Measurements from ENCODE around the gene TMCC1.
"Not testable (repeated sequence)": the region's sequence is repeated elsewhere in the genome, so short reads cannot be mapped to it uniquely, and the experiment has no call there.

Gene TMCC1

GRCh38 chr3:129854460-129854859 lies 39.1 kb downstream of the TMCC1 start:
- peaks cover 3% of the 10 kb centered on the region for H3K36me3 Mint-ChIP-seq (ENCODE audit: insufficient read depth)
- H3K4me3 Mint-ChIP-seq, result no peak overlapping the region
- H3K27ac Mint-ChIP-seq (ENCODE audit: low read depth), result peak overlapping the region; percentile 2
- DNase-seq (ENCODE audit: low spot score in 2 of 2) (no peak), ATAC-seq (replicated peaks; ENCODE audit: extremely low read depth, poor library complexity, severe bottlenecking) (no peak)
- no peaks in the 10 kb centered on the region for H3K27me3 Mint-ChIP-seq
- H3K9me3 Mint-ChIP-seq, result no peaks in the 10 kb centered on the region
- H3K4me1 Mint-ChIP-seq, result peaks cover 5% of the 10 kb centered on the region

- H3K36me3 Mint-ChIP-seq (ENCODE audit: insufficient read depth), result peaks cover 9% of the 10 kb centered on the region
- no peak for ATAC-seq (replicated peaks; ENCODE audit: extremely low read depth, poor library complexity, severe bottlenecking)
- no peaks in the 10 kb centered on the region for H3K4me1 Mint-ChIP-seq
- no peak overlapping the region for H3K4me3 Mint-ChIP-seq
- no peaks in the 10 kb centered on the region for H3K9me3 Mint-ChIP-seq
- no peak for DNase-seq (ENCODE audit: low spot score in 2 of 2)
- H3K27me3 Mint-ChIP-seq, result no peaks in the 10 kb centered on the region
- H3K27ac Mint-ChIP-seq (ENCODE audit: low read depth), result peak overlapping the region; percentile 42
Measured at GRCh38 chr3:129845956-129846355, 47.6 kb downstream of the TMCC1 start.

DNA sequence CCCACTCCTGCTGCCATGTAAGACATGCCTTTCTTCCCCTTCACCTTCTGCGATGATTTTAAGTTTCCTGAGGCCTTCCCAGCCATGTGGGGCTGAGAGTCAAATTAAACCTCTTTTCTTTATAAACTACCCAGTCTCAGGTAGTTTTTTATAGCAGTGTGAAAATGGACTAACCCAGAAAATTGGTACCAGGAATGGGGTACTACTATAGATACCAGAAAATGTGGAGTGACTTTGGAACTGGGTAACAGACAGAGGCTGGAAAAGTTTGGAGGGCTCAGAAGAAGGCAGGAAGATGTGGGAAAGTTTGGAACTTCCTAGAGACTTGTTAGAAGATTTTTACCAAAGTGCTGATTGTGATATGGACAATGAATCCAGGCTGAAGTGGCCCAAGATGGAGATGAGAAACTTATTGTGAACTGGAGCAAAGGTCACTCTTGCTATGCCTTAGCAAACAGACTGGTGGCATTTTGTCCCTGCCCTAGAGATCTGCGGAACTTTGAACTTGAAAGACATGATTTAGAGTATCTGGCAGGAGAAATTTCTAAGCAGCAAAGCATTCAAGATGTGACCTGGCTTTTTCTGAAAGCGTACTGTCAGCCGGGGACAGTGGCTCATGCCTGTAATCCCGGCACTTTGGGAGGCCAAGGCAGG lies 52.7 kb downstream of the TMCC1 start:
- Mint-ChIP-seq H3K4me3 (no peak overlapping the region), H3K4me1 (peaks cover 18% of the 10 kb centered on the region), H3K27ac (ENCODE audit: low read depth) (no peak overlapping the region), H3K9me3 (no peaks in the 10 kb centered on the region), H3K36me3 (ENCODE audit: insufficient read depth) (peaks cover 6% of the 10 kb centered on the region), H3K27me3 (no peaks in the 10 kb centered on the region)
- DNase-seq (ENCODE audit: low spot score in 2 of 2) (no peak), ATAC-seq (replicated peaks; ENCODE audit: extremely low read depth, poor library complexity, severe bottlenecking) (no peak)

DNA sequence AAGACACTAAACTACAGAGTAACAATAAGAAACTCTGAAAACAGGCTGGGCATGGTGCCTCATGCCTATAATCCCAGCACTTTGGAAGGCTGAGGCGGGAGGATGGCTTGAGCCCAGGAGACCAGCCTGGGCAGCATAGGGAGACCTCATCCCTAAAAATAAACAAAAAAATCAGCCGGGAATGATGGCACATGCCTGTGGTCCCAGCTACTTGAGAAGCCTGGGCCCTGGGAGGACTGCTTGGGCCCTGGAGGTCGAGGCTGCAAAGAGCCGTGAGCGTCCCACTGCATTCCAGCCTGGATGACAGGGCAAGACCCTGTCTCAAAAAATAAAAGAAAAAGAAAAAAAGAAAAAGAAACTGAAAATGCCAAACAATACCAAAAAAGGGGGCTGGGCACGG lies 55.4 kb downstream of the TMCC1 start:
- ATAC-seq (replicated peaks; ENCODE audit: extremely low read depth, poor library complexity, severe bottlenecking), result no peak
- peak overlapping the region; percentile 47 for H3K27ac Mint-ChIP-seq (ENCODE audit: low read depth)
- H3K36me3 Mint-ChIP-seq (ENCODE audit: insufficient read depth), result peaks cover 8% of the 10 kb centered on the region
- peaks cover 25% of the 10 kb centered on the region for H3K4me1 Mint-ChIP-seq
- no peaks in the 10 kb centered on the region for H3K27me3 Mint-ChIP-seq
- no peaks in the 10 kb centered on the region for H3K9me3 Mint-ChIP-seq
- H3K4me3 Mint-ChIP-seq, result no peak overlapping the region
- DNase-seq (ENCODE audit: low spot score in 2 of 2), result no peak

GRCh38 chr3:129837065-129837642 lies 56.4 kb downstream of the TMCC1 start:
- Mint-ChIP-seq H3K27me3 (no peaks in the 10 kb centered on the region), H3K9me3 (no peaks in the 10 kb centered on the region), H3K27ac (ENCODE audit: low read depth) (no peak overlapping the region), H3K36me3 (ENCODE audit: insufficient read depth) (peaks cover 8% of the 10 kb centered on the region), H3K4me1 (peaks cover 25% of the 10 kb centered on the region), H3K4me3 (no peak overlapping the region)
- no peak for DNase-seq (ENCODE audit: low spot score in 2 of 2)
- no peak for ATAC-seq (replicated peaks; ENCODE audit: extremely low read depth, poor library complexity, severe bottlenecking)

DNA sequence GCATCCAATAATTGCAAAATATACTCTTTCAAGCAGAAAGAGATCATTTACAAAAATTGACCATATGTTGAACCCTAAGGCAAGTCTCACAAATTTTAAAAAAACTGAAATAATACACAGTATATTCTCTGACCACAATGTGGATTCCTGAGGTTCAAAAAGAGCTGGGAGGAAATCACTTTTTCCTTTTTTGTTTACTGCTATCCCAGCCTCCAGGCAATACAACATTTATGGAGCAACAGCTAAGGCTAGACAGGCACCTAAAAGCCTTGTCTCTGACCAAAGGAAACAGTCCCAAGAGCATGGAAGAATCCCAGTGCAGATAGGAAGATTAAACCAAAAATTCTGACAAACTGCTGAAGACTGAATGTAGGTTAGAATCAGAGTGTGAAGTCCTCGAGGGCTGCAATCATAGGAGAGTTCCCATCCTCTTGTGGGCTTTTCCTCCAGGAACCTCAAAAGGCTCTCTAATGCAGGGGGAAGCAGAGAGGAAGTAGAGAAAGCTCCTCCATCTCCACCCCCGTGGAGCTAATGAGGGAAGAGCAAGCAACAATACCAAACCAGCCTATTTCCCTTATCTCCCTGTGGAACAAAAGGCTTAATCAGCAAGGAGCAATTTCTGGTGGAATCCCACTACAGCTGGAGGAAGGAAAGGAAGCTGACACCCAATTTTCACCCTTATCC lies 57.0 kb downstream of the TMCC1 start:
- Mint-ChIP-seq H3K36me3 (ENCODE audit: insufficient read depth) (peaks cover 8% of the 10 kb centered on the region), H3K9me3 (no peaks in the 10 kb centered on the region), H3K27ac (ENCODE audit: low read depth) (peak overlapping the region; percentile 16), H3K27me3 (no peaks in the 10 kb centered on the region), H3K4me1 (peaks cover 25% of the 10 kb centered on the region), H3K4me3 (no peak overlapping the region)
- DNase-seq (ENCODE audit: low spot score in 2 of 2), result no peak
- no peak for ATAC-seq (replicated peaks; ENCODE audit: extremely low read depth, poor library complexity, severe bottlenecking)

DNA sequence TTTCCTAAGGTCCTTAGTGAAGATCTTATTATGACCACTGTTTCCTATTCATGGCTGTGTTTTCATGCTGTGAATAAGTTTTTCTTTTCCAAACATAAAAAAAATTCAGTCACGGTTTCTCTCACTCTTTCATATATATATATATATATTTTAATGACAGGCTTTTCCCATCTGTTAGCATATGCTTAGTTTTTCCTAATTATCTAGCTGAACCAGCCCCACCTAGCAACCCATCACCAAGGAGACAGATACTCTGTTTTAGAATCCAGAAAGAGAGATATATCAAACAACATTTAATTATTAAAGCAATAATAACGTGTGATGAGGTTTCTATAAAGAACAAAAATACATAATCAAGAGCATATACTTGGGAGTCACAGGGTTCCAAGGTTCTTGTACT lies 58.3 kb downstream of the TMCC1 start:
- Mint-ChIP-seq H3K4me1 (peaks cover 25% of the 10 kb centered on the region), H3K9me3 (no peaks in the 10 kb centered on the region), H3K36me3 (ENCODE audit: insufficient read depth) (peaks cover 6% of the 10 kb centered on the region), H3K27me3 (no peaks in the 10 kb centered on the region), H3K4me3 (no peak overlapping the region), H3K27ac (ENCODE audit: low read depth) (no peak overlapping the region)
- no peak for DNase-seq (ENCODE audit: low spot score in 2 of 2)
- no peak for ATAC-seq (replicated peaks; ENCODE audit: extremely low read depth, poor library complexity, severe bottlenecking)

DNA sequence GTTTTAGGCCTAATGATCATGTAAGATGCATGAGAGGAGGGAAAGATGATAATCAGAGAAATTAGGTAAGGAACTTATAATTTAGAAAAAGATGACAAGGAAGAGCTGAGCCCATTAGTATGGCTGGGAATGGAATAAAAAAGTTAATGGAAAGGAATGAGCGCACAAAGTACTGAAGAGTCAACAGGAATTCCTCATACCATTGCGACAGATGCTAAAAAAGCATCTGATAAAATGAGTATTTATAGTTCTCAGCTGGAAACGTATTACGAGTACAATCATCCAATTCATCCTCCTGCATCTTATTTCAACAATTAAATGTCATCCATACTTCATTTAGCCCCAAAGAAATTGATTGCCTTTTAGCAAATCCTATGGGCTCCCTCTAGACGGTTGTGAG lies 58.9 kb downstream of the TMCC1 start:
- ATAC-seq (replicated peaks; ENCODE audit: extremely low read depth, poor library complexity, severe bottlenecking) (no peak), DNase-seq (ENCODE audit: low spot score in 2 of 2) (no peak)
- H3K4me3 Mint-ChIP-seq, result no peak overlapping the region
- H3K27me3 Mint-ChIP-seq, result no peaks in the 10 kb centered on the region
- peaks cover 25% of the 10 kb centered on the region for H3K4me1 Mint-ChIP-seq
- H3K27ac Mint-ChIP-seq (ENCODE audit: low read depth), result no peak overlapping the region
- H3K36me3 Mint-ChIP-seq (ENCODE audit: insufficient read depth), result peaks cover 6% of the 10 kb centered on the region
- H3K9me3 Mint-ChIP-seq, result no peaks in the 10 kb centered on the region

GRCh38 chr3:129831942-129832341 lies 61.6 kb downstream of the TMCC1 start:
- H3K4me3 Mint-ChIP-seq; H3K9me3 Mint-ChIP-seq; DNase-seq (ENCODE audit: low spot score in 2 of 2); ATAC-seq (replicated peaks; ENCODE audit: extremely low read depth, poor library complexity, severe bottlenecking); H3K27me3 Mint-ChIP-seq; H3K36me3 Mint-ChIP-seq (ENCODE audit: insufficient read depth): not testable (repeated sequence)
- peak overlapping the region; percentile 72 for H3K27ac Mint-ChIP-seq (ENCODE audit: low read depth)
- peaks cover 32% of the 10 kb centered on the region for H3K4me1 Mint-ChIP-seq

DNA sequence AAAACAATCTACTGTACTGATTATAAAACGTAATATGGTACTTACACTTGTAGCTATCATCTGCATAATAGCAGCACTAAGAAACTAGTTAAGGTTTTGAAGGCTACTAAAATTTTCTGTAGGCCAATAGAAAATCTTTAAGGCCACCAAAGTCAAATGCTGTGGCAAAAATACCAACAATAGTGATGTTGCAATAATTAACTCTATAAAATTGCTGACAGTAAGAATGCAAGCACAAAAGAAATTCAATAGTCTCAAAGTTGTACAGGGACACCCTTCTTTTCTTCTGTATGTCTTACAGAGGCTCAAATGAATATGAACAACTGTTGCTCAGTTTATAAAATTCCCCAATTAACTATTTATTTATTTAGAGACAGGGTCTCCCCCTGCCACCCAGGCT lies 62.0 kb downstream of the TMCC1 start:
- Mint-ChIP-seq H3K4me3 (no peak overlapping the region), H3K27ac (ENCODE audit: low read depth) (no peak overlapping the region)
- DNase-seq (ENCODE audit: low spot score in 2 of 2), result no peak

DNA sequence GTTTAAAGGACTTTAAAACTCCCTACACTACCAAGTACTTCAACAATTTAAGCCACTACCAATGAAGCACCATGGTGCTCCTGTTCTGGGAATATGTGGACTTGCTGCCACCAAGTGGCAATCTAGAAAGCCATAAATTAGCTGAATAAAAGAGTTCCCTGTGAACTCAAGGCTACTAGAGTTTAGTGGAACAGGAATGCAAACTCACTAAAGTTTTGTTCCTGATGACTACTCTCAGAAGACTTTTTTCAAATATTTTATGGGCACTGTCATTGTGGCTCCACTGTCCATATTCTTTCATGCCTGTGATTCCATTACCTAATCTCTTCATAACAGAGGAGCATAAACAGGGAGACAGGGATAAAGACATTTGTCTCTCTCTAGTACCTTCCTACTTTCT lies 63.9 kb downstream of the TMCC1 start:
- Mint-ChIP-seq H3K4me3 (no peak overlapping the region), H3K36me3 (ENCODE audit: insufficient read depth) (peaks cover 2% of the 10 kb centered on the region), H3K9me3 (no peaks in the 10 kb centered on the region), H3K27me3 (no peaks in the 10 kb centered on the region), H3K27ac (ENCODE audit: low read depth) (peak overlapping the region; percentile 79), H3K4me1 (peaks cover 27% of the 10 kb centered on the region)
- ATAC-seq (replicated peaks; ENCODE audit: extremely low read depth, poor library complexity, severe bottlenecking), result no peak
- no peak for DNase-seq (ENCODE audit: low spot score in 2 of 2)

More for the DNA sequence above, 62.0 kb downstream of the TMCC1 start:
- no peak for ATAC-seq (replicated peaks; ENCODE audit: extremely low read depth, poor library complexity, severe bottlenecking)
- no peaks in the 10 kb centered on the region for H3K27me3 Mint-ChIP-seq
- H3K4me1 Mint-ChIP-seq, result peaks cover 28% of the 10 kb centered on the region
- H3K9me3 Mint-ChIP-seq, result no peaks in the 10 kb centered on the region
- peaks cover 2% of the 10 kb centered on the region for H3K36me3 Mint-ChIP-seq (ENCODE audit: insufficient read depth)

DNA sequence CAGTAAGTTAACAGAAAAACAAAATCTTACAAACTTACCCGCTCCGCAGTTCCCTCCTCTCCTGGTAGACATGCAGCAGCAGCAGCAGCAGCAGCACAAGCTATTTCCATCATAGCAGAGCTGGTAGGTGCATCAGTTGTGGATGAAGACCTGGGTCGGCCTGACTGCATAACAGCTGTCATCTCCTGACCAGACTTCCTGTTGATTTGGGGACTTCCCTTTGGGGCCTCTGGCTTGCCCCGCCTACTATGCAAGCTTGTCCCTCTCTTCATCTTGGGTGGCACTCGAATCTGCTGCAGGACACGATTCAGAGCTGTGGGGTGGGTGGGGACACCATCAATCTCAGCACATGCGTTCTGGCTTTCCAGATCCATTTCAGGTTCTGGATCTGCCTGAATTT lies 65.7 kb downstream of the TMCC1 start:
- Mint-ChIP-seq H3K4me1 (peaks cover 25% of the 10 kb centered on the region), H3K9me3 (no peaks in the 10 kb centered on the region), H3K27ac (ENCODE audit: low read depth) (no peak overlapping the region), H3K36me3 (ENCODE audit: insufficient read depth) (no peaks in the 10 kb centered on the region), H3K27me3 (no peaks in the 10 kb centered on the region), H3K4me3 (no peak overlapping the region)
- ATAC-seq (replicated peaks; ENCODE audit: extremely low read depth, poor library complexity, severe bottlenecking) (peak; percentile 94), DNase-seq (ENCODE audit: low spot score in 2 of 2) (peak; percentile 15 to 38)

GRCh38 chr3:129824926-129825541 lies 68.5 kb downstream of the TMCC1 start:
- H3K36me3 Mint-ChIP-seq (ENCODE audit: insufficient read depth), result no peaks in the 10 kb centered on the region
- peak overlapping the region; percentile 1 for H3K27ac Mint-ChIP-seq (ENCODE audit: low read depth)
- H3K27me3 Mint-ChIP-seq, result no peaks in the 10 kb centered on the region
- DNase-seq (ENCODE audit: low spot score in 2 of 2), result peak in 1 of 2 donors; percentile 18
- peaks cover 25% of the 10 kb centered on the region for H3K4me1 Mint-ChIP-seq
- ATAC-seq (replicated peaks; ENCODE audit: extremely low read depth, poor library complexity, severe bottlenecking), result no peak
- no peaks in the 10 kb centered on the region for H3K9me3 Mint-ChIP-seq
- no peak overlapping the region for H3K4me3 Mint-ChIP-seq

Measured in central memory CD8-positive, alpha-beta T cell (primary cell).